Stimulated activated CD8-positive, alpha-beta memory T cell treated with anti-CD3 and anti-CD28 coated beads, Interleukin-12 subunit alpha, Interleukin-12 subunit beta, amount 100 ng/mL, for 4 hours (primary cell): ENCODE measurements around the gene EEF1A2.

Experiments used
- DNase-seq: peaks from one replicate; pipeline ENCODE4 v3.0.0-alpha.2; 2020; ENCODE audit warnings: low read depth

Gene EEF1A2

DNA sequence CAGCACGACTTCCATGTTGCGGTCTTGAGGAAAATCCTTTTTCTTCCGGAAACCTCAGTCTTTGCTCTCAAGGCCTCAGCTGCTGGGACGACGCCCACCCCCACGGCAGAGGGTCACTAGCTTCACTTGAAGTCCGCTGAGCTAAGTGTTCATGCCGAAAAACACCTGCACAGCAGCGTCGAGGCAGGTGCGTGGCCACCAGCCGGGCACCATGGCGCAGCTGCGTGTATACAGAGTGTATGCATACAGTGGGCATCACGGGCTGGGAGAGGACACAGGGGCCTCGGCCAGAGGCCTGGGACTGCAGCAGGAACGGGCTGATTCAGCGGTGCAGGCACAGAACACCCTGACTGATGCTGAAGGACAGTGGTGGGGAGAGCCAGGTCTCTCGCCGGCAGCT is 46.5 kb downstream of the EEF1A2 start:
- no peak for DNase-seq

DNA sequence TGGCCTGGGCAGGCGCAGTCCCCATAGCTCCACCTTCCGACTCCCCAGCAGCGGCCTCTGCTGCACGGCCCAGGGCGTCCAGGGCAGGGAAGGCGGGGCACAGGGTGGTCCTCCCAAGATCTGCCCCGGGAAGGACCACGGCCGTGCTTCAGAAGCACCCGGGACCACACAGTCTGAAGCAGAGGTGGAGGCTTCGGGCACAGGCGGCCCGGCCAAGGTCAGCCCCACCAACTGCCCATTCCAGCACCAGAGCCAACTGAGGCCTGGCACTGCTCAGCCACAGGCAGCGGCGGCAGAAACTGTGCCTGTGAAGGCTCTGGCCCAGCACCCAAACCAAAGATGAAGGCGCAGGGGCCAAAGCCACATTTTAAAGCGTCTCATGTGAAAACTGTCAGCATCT is 47.1 kb downstream of the EEF1A2 start:
- DNase-seq: no peak

DNA sequence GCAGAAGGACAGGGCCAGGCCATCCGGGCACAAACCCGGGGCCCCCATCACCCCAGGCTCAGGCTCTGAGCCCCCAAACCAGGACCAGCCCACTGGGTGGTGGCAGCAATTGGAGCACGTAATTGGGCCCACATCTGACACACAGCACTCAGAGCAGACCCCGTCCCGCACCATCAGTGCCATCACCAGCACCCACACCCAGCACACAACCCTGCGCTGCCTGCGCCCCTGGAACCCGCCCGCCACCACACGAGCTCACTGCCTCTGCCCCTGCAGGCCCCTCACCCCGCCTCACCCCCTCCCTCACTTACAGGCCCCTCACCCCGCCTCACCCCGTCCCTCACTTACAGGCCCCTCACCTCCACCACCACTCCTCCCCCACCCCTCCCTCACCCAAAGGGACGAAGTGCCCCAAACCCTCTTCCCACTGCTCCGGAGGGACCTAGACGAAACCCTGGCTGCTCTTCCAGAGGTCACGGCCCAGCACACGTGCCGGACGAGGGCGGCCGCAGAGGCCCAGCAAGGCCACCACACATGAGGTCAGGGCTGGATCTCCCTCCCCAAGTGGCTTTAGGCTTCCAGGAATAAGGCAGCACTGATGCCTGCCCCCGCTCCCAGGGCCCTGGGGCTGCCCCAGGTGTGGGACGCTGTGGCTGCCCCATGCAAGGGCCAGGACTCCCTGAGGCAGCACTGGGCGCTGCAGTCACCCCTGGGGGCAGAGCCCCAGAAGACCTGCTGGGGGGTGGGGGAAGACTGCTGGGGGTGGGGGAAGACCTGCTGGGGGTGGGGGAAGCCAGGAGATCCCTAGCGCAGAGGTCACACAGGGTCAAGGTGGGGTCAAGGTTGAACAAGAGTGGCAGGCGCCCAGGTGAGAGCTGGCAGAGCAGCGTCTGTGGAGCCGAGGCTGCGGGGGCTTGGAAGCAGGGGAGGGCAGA is 48.8 kb downstream of the EEF1A2 start:
- no peak for DNase-seq

DNA sequence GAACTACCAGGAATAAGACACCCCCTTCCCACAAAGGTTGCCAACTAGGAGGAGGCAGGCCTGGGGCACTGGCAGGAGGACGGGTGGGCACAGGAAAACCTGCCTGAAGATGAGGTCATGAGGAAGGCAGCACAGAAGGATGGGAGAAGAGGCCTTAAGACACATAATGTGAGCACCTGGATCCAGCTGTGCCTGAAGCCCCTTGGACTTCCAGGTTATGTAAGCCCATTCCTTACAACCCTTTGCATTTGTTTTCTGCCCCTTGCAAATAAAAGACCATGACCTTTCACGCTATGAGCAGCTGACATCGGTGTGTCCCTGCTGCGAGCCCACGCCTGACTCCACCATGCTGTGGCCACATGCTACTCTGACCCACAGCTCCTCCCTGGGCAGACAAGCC is 49.9 kb downstream of the EEF1A2 start:
- no peak for DNase-seq

DNA sequence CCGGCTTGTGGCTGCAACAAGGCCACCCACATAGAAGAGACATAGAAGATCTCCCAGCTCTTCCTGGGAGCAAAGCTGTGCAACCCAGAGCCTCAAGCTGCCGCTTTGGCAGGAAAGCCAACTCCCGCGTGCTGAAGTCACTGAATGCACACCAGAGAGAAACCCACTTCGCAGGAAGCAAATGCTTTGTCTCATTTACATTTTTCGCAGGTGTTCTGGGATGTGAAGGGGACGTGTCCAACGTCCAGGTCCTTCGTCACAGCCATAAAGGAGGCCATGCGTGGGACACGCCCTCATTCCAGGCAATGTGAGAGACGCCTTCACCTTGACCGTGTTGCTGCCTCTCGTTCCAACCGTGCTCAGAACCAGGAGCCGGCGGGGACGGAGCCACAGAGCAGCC is 50.9 kb downstream of the EEF1A2 start:
- DNase-seq: no peak

DNA sequence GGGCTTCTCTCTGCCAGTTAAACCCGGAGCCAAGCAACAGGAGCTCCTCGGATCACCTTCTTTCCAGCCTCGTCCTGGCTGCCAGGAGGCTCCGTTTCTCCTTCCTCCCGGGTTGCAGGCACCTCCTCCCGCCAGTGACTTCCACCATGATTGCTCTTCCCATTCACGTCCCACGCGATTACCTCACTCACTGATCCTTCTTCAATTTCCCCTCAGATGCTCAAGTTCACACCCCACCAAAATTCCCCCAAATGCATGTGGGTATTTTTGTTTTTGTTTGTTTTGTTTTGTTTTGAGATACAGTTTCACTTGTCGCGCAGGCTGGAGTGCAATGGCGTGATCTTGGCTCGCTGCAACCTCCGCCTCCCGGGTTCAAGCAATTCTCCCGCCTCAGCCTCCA is 51.6 kb downstream of the EEF1A2 start:
- DNase-seq: no peak

DNA sequence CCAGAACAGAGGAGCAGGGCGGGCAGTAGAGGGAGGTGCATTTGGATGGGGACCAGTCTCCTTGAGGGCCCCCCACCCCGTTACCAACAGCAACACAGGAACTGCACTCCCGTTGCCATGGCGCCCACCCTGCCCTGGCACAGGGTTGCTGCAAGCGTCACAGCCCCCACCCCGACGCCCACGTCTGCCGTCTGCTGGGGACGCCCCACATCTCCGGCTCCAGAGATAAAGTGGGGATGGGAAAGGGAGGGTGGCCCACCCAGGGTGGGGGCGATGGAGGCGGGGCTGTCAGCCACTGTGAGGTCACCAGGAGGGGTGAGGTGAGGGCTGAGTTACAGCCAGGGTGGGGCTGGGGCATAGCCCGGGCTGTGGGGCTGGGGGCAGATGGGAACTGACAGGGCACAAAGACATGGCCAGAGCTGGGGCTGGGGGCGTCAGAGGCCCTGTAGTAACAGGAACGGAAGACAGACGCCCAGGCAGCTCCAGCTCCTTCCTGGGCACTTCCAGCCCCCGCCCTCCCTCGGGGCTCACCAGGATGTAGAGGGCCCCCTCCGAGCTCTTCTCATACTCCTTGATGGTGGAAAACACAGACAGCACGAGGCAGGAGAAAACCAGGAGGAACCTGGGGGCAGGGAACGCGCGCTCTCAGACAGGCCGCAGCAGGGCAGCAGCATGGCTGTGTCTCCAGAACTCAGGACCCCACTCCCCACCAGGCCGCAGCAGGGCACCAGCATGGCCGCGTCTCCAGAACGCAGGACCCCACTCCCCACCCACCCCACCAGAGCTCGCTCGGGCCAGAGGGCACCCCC is 52.5 kb downstream of the EEF1A2 start:
- DNase-seq: no peak

DNA sequence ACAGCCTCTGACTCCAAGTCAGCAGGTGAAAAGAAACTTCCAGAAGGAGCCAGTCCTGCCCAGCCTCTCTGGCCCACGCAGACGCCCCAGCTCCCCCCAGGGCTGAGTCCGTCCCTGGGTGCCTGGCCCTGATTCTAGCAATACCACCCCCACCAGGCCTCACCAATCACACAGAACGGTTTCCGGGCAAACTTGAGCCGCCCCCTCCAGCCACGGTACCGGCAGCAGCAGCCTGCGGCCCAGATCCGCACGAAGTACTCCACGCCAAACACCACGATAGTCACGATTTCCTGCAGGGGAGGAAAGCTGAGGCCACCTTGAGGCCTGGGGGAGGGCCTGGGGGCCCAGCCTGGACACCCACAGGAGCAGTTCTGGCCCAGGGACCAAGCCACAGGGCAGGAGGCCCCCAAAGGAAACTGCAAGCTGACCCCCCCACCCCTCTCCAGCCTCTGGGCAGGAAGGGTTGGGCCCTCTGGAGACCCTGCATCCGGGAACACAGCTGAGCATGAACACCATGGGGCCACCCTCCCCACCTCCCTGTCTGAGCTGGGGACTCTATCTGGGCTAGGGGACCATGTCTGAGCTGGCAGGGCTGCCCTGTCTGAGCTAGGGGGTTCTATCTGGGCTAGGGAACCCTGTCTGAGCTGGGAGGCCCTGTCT is 53.7 kb downstream of the EEF1A2 start:
- no peak for DNase-seq

DNA sequence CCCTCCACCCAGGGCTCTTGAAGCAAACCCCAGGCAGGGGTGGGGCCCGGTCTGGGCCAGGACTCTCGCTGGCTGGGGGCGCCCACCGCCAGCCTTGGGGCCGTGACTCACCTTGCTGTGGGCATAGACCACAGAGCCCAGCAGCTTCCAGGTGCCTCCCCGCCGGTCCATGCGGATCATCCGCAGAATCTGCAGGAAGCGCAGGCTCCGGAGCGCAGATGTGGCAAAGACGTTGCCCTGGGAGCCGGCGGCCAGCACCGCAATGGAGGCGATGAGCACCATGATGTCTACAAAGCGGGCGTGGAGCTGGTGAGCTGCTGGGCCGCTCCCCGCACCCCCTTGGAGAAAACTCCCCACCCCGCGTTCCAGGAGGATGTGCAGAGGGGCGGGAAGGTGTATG is 54.3 kb downstream of the EEF1A2 start:
- DNase-seq: no peak

DNA sequence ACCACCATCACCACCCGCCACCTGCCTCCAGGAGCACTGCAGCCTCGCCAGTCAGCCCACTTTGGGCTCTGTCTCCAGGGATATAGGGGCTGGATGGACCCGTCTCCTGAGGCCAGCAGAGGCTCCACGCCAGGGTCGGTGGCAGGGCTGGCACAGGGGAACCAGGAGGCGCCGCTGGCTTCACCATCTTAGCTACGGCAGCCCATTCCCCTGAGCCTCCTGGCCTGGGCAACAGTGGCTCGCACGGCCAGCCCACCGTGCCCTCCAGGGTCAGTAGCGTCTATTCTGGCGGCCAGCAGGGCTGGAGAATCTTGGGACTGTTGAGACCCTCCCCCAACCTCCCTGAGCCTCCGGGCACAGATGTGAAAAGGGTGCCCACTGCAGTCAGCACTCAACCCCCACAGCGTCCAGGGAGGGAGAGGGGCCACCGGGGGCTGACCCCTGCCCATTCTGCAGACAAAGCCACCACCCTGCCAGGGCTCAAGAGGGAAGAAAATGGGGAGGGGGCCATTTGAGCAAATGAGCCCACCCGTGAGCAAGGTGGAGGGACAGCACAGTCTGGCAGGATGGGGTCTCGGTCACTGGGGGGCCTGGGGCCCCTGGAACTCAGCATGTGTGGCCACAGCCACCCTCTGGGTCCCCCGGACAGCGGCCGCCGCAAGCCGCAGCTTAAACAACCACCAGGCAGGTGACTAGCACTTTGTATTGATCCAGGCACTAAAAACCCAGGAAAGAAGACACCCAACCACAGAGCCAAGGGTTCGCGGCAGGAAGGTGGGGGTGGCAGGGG is 55.1 kb downstream of the EEF1A2 start:
- DNase-seq: no peak

DNA sequence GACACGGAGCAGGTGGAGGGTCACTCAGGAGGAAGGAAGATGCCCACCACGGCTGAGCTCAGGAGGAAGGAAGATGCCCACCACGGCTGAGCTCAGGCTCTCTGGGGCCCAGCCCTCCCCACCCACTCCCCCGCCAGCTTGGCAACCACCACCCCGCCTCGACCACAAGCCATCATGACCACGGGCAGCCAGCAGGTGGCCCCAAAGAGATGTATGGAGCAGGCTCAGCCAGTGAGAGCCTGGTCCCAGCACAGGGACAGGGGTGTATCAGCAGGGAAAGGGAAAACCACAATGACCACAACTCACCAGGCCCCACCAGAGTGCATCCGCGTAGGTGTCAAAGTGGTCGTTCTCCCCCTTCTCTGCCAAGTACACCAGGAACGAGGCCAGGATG is 56.8 kb downstream of the EEF1A2 start:
- DNase-seq: peak; percentile 28

DNA sequence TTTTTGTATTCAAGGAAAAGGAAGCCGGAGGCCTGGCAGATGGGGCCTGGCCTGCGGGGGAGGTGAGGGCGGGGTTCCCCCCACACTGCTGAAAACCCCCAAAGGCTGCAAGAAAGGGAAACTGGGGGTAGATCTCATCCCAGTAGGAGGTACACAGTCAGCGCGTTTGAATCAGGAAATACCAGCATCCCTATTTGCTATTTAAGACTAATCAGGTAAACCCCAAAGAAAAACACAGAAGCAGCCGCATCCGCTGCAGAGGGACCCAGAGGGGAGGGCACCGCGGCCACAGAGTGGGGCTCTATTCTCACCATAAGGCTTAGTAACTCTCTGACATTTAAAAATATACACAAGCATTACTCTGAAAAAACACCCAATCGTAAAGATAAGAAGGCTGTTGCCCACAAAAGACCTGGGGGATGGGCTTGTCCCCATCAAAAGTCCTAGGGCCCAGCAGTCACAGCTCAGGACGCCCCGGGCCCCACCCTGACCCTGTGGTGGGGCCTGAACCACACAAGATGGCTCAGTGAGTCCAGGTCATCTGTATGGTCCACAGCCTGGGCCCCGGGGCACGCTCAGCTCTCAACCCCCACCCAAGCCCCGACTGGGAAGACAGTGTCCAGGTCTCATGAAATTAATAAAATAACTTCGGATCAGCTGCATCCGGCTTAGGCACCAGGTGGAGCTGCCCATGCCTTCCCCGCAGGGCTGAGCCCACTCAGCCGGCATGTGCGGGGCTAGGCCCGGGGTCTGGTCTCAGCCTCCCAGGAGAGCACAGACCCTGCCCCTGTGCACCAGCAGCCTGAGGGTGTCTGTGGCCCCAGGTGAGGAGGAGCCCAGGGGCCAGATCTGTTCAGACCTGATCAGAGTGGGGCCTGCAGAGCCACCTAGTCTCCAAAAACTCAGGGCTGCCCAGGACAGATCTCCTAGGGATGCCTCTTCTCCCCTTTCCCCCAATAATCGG is 57.5 kb downstream of the EEF1A2 start:
- DNase-seq: peak; percentile 10

DNA sequence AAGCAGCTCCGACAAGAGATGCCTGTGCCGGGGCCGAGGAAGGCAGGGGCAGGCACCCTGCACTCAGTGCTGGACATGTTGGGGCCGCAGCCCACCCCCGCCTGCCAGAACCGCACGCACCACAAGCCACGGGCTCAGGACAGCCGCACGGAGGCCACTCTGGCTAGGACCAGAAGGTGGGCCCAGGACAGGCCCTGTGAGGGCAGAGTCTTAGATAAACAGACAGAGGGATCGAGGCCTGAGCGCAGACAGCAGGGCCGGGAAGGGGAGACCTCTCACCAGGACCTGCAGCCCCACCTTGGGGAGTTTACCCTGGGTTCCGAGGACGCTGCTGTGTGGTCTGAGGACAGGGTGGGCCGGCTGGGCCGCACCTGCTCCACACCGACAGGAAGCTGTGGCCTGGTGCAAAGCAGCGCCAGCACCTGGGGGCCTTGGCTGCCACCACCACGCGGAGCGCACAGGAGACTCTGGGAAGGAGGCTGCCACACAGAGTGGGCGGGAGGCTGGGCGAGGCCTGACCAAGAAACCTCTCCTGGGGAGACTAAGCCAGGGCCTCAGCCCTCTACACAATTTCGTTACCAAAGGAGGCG is 58.4 kb downstream of the EEF1A2 start:
- no peak for DNase-seq

DNA sequence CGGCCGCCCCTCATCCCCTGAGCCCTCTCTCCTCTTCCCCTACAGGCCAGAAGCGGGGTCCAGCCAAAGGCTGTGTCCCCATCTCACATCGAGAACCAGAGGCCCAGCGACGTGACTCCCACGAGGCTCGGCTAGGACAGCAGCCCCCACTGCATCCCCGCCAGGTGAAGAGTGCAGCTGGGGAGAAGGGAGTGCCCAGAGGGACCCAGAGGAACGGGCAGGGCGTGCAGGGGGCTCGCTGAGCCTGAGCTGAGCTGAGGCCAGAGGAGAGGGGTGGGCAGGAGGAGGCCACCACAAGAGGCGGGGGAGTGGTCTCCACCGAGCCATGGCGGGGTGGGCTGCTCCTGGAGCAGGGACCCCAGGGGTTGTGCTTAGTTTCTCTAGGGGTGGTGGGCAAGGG is 59.0 kb downstream of the EEF1A2 start:
- DNase-seq: no peak

DNA sequence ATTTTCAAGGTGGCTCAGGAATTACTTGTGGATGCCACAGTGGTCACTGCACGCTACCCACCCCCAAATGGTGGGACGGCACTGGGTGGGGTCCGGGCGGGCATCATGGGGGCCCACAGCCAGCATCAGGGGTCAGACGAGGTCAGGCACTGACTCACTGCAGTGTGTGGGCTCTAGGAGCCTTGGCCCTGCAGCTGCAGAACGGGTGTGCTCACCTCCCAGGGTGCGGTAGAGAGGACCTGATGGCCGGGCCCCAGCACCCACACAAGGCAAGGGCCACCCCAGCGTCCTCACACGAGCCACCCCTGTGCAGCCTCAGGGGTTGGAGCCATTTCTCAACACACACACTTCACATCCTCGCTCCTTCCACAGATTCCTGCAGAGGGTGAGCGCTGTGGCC is 60.8 kb downstream of the EEF1A2 start:
- no peak for DNase-seq
